HepG2 (cell line): ENCODE measurements around the gene PLPPR3. TPM values are rescaled to one million over a fixed set of nuclear protein-coding genes. Genes with fewer than 3 reads are reported as not detected.

Experiments used
- CBX1 ChIP-seq: IDR thresholded peaks from one replicate; pipeline ENCODE4 v1.6.1; 2016; ENCODE audit warnings: antibody characterized with exemption, low read depth
- FOXP4 ChIP-seq: sonication (generic); formaldehyde crosslinking; IDR thresholded peaks from 2 replicates; pipeline ENCODE4 v1.4.0; 2020; ENCODE audit warnings: missing genetic modification reagents
- KLF6 ChIP-seq: IDR thresholded peaks from 2 replicates; pipeline ENCODE4 v1.8.0; 2016; ENCODE audit warnings: missing biosample characterization, missing genetic modification reagents
- LCORL ChIP-seq, 2 experiments: fragments of 450-650 bp in 1 of 2; sonication (generic) in 1 of 2; formaldehyde crosslinking in 1 of 2; IDR thresholded peaks; 2 replicates each; pipeline versions ENCODE4 v1.5.0 to v1.6.1; 2017 to 2020; ENCODE audit warnings: antibody characterized with exemption in 1 of 2, missing genetic modification reagents in 1 of 2
- MBD4 ChIP-seq: IDR thresholded peaks from 2 replicates; pipeline ENCODE4 v1.6.1; 2012; ENCODE audit warnings: low read length, inconsistent platforms, borderline replicate concordance
- POGK ChIP-seq: sonication (generic); formaldehyde crosslinking; conservative IDR thresholded peaks from 2 replicates; pipeline ENCODE4 v1.8.0; 2022; ENCODE audit warnings: mild to moderate bottlenecking, moderate library complexity, missing genetic modification reagents
- RNF219 ChIP-seq: sonication (generic); formaldehyde crosslinking; IDR thresholded peaks from 2 replicates; pipeline ENCODE4 v1.5.0; 2020; ENCODE audit warnings: mild to moderate bottlenecking, missing genetic modification reagents
- SMARCC2 ChIP-seq: fragments of 450-650 bp; IDR thresholded peaks from 2 replicates; pipeline ENCODE4 v1.6.1; 2017; ENCODE audit warnings: antibody characterized with exemption, mild to moderate bottlenecking
- SPEN ChIP-seq: sonication (generic); formaldehyde crosslinking; IDR thresholded peaks from 2 replicates; pipeline ENCODE4 v1.5.1; 2020; ENCODE audit warnings: low read depth, mild to moderate bottlenecking, missing genetic modification reagents
- TBP ChIP-seq: sonication (generic); formaldehyde crosslinking; IDR thresholded peaks from 2 replicates; pipeline ENCODE4 v1.5.0; 2020; ENCODE audit warnings: missing genetic modification reagents
- ZBTB46 ChIP-seq: sonication (generic); formaldehyde crosslinking; IDR thresholded peaks from 2 replicates; pipeline ENCODE4 v1.4.0; 2020; ENCODE audit warnings: mild to moderate bottlenecking, missing genetic modification reagents, borderline replicate concordance
- ZNF263 ChIP-seq: sonication (generic); formaldehyde crosslinking; IDR thresholded peaks from 2 replicates; pipeline ENCODE4 v1.4.0; 2020; ENCODE audit warnings: missing genetic modification reagents
- ZNF382 ChIP-seq: sonication (generic); formaldehyde crosslinking; IDR thresholded peaks from 2 replicates; pipeline ENCODE4 v1.5.0; 2020; ENCODE audit warnings: missing genetic modification reagents, mild to moderate bottlenecking, borderline replicate concordance
- ZSCAN5A ChIP-seq: sonication (generic); formaldehyde crosslinking; IDR thresholded peaks from 2 replicates; pipeline ENCODE4 v1.8.0; 2022; ENCODE audit warnings: mild to moderate bottlenecking, missing genetic modification reagents, borderline replicate concordance
- polyA plus RNA-seq, 8 experiments: library from polyadenylated mRNA; depleted of rRNA in 3 of 8; stranded (reverse) in 7 of 8; unstranded in 1 of 8; fragments of >200 nt; fragmentation: Illumina TruSeq in 4 of 8; extraction: Trizol in 4 of 8; gene quantifications; 2 replicates each; pipeline versions ENCODE4 v1.2.1 to v1.2.3, GENCODE V29; 2011 to 2016; ENCODE audit warnings: low read depth in 4 of 8, missing spikeins in 1 of 8, mixed read lengths in 1 of 8; ENCODE audit not compliant: insufficient read depth in 1 of 8
- total RNA-seq, 5 experiments: library from RNA; depleted of rRNA; stranded (reverse); fragments of >200 nt; fragmentation: Illumina TruSeq; extraction: Trizol; gene quantifications; 2 replicates each; pipeline ENCODE4 v1.2.3, GENCODE V29; 2016; ENCODE audit warnings: low read depth in 1 of 5

The PLPPR3 gene
- total and polyA plus RNA-seq, 2 of the 13 experiments (the other 11 are each of a cell fraction or from before 2014, with no cell fraction given), result 0.07 to 0.16 TPM

- no peak for TF ChIP-seq MBD4
- peak; percentile 64; the same call in 1 of the 2 replicates for TF ChIP-seq LCORL (IDR thresholded peaks at IDR 0.05)
- TF ChIP-seq LCORL (CRISPR knock-in tag; IDR thresholded peaks at IDR 0.05), result peak; percentile 96
- TF ChIP-seq ZNF382 (CRISPR knock-in tag), result no peak
- TF ChIP-seq SMARCC2, result no peak
- TF ChIP-seq RNF219, result no peak
- no peak for TF ChIP-seq CBX1
- TF ChIP-seq SPEN (CRISPR knock-in tag), result no peak
- TF ChIP-seq ZBTB46 (CRISPR knock-in tag), result no peak
- peak; percentile 31; the same call in 1 of the 2 replicates for TF ChIP-seq POGK (CRISPR knock-in tag)
- peak; percentile 89 for TF ChIP-seq FOXP4 (CRISPR knock-in tag)
- no peak for TF ChIP-seq ZNF263
- 0 out of 2 replicates have a peak, but pooled peaks have one; percentile 24 for TF ChIP-seq KLF6
- no peak for TF ChIP-seq TBP (CRISPR knock-in tag)
- TF ChIP-seq ZSCAN5A (CRISPR knock-in tag), result no peak
Observed at GRCh38 chr19:782185-782877, 39.4 kb downstream of the PLPPR3 start (continued).
